ENCODE data around the gene LAMC2. TPM values are rescaled to one million over a fixed set of nuclear protein-coding genes. Genes with fewer than 3 reads are reported as not detected.

LAMC2 gene
- total and polyA plus RNA-seq, 11 donors, result 0.50 to 15.4 (median 1.5) TPM

- TF ChIP-seq CTCF (IDR thresholded peaks at IDR 0.05) (no peak), POLR2A (IDR thresholded peaks at IDR 0.05) (no peak)
- Histone ChIP-seq H3K9me3 (peaks cover 0 to 12% (median 2%) of the 10 kb centered on the region in 12 donors), H3K4me3 (no peak overlapping the region), H3K27me3 (no peaks in the 10 kb centered on the region), H3K4me1 (peaks cover 0 to 5% (median 0%) of the 10 kb centered on the region in 12 donors), H3K27ac (no peak overlapping the region), H3K36me3 (no peaks in the 10 kb centered on the region)
- DNase-seq (no peak), ATAC-seq (no peak)
- 97 to 98% (median 97%) methylated on average over 8 of the region's 8 CpGs for WGBS, 4 donors
- intact Hi-C loops (cut with DNase I), result no loop called here
These were observed 65.9 kb downstream of the LAMC2 start for GRCh38 chr1:183251959-183252450.

GRCh38 chr1:183255073-183255472 is 69.0 kb downstream of the LAMC2 start:
- H3K27ac ChIP-seq, result no peak overlapping the region
- no peaks in the 10 kb centered on the region for H3K27me3 ChIP-seq
- DNase-seq (no peak), ATAC-seq (no peak)
- TF ChIP-seq CTCF (IDR thresholded peaks at IDR 0.05) (no peak), POLR2A (IDR thresholded peaks at IDR 0.05) (no peak)
- 88 to 96% (median 93%) methylated on average over 1 of the region's 1 CpG for WGBS, 4 donors
- no peaks in the 10 kb centered on the region for H3K36me3 ChIP-seq
- H3K4me1 ChIP-seq, result no peaks in the 10 kb centered on the region
- H3K9me3 ChIP-seq, result peaks cover 0 to 12% (median 2%) of the 10 kb centered on the region in 12 donors
- H3K4me3 ChIP-seq, result no peak overlapping the region
- intact Hi-C loops (cut with DNase I), result no loop called here

GRCh38 chr1:183259924-183260323 is 73.9 kb downstream of the LAMC2 start:
- intact Hi-C loops (cut with DNase I), result no loop called here
- TF ChIP-seq CTCF (IDR thresholded peaks at IDR 0.05) (no peak), POLR2A (IDR thresholded peaks at IDR 0.05) (no peak)
- WGBS, 4 donors, result 94 to 98% (median 97%) methylated on average over 5 of the region's 5 CpGs
- Histone ChIP-seq H3K4me1 (no peaks in the 10 kb centered on the region), H3K4me3 (no peak overlapping the region), H3K27ac (no peak overlapping the region), H3K36me3 (no peaks in the 10 kb centered on the region), H3K9me3 (peaks cover 0 to 5% (median 2%) of the 10 kb centered on the region in 12 donors), H3K27me3 (no peaks in the 10 kb centered on the region)
- ATAC-seq (no peak), DNase-seq (no peak)

GRCh38 chr1:183262628-183263200 is 76.7 kb downstream of the LAMC2 start:
- ATAC-seq (no peak), DNase-seq (no peak)
- Histone ChIP-seq H3K27me3 (no peaks in the 10 kb centered on the region), H3K4me1 (peaks cover 0 to 5% (median under 1%) of the 10 kb centered on the region in 12 donors), H3K9me3 (no peaks in the 10 kb centered on the region), H3K27ac (no peak overlapping the region), H3K36me3 (no peaks in the 10 kb centered on the region), H3K4me3 (no peak overlapping the region)
- intact Hi-C loops (cut with DNase I), result no loop called here
- TF ChIP-seq CTCF (IDR thresholded peaks at IDR 0.05), result no peak
- TF ChIP-seq POLR2A (IDR thresholded peaks at IDR 0.05), result no peak
- WGBS, 4 donors, result 79 to 86% (median 82%) methylated on average over 5 of the region's 5 CpGs
